ENCODE results near the gene CPEB1.

CPEB1 gene

GRCh38 chr15:82666606-82667005 lies 19.4 kb upstream of the CPEB1 start:
- no peaks in the 10 kb centered on the region for H3K9me2 ChIP-seq (replicated peaks; ENCODE audit: insufficient read depth, low read length)
- H3K4me3 ChIP-seq (ENCODE audit: insufficient read depth, low read length, poor library complexity, severe bottlenecking) = no peak overlapping the region
- H3K79me2 ChIP-seq (ENCODE audit: insufficient read depth, low read length) = no peaks in the 10 kb centered on the region
- no peaks in the 10 kb centered on the region for H3F3A ChIP-seq (ENCODE audit: insufficient read depth)
- H3K4me2 ChIP-seq (ENCODE audit: low read depth, low read length, poor library complexity, severe bottlenecking) = no peak overlapping the region
- no peaks in the 10 kb centered on the region for H3K36me3 ChIP-seq (ENCODE audit: low read length)
- no peak for TF ChIP-seq CTCF (IDR thresholded peaks at IDR 0.05; ENCODE audit: insufficient read depth, low read length, poor library complexity, severe bottlenecking)
- H3K27ac ChIP-seq (ENCODE audit: low read depth, low read length) = no peak overlapping the region
- H3K9me3 ChIP-seq (ENCODE audit: insufficient read depth, low read length) = no peaks in the 10 kb centered on the region
- H2AFZ ChIP-seq (ENCODE audit: low read depth, low read length, severe bottlenecking) = no peak overlapping the region
- no peaks in the 10 kb centered on the region for H3K27me3 ChIP-seq (ENCODE audit: low read length)
- no peaks in the 10 kb centered on the region for H4K20me1 ChIP-seq (ENCODE audit: low read depth, low read length)
- H3K9ac ChIP-seq (ENCODE audit: low read length) = no peak overlapping the region

DNA sequence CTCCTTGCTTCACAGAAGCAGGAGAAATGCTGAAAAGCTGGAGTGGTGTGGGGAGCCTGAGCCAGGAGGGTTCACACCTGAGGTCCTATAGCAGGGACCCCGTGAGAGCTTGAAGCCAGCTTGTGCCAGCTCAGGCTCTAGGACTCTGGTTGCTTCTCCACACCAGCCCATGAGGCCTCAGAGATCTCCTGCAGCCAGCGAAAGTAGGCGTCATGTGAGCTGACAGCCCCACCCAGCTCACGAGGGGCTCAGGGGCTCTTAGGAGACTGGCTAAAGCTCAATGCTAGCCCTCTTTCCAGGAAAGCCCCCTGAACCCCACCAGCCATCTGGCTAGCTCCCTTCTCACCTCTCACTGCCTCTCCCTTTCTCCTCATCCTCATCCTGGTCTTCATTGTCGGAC lies 16.9 kb upstream of the CPEB1 start:
- Histone ChIP-seq H2AFZ (ENCODE audit: low read depth, low read length, severe bottlenecking) (no peak overlapping the region), H4K20me1 (ENCODE audit: low read depth, low read length) (no peaks in the 10 kb centered on the region), H3K36me3 (ENCODE audit: low read length) (no peaks in the 10 kb centered on the region), H3K9me3 (ENCODE audit: insufficient read depth, low read length) (no peaks in the 10 kb centered on the region), H3K4me2 (ENCODE audit: low read depth, low read length, poor library complexity, severe bottlenecking) (no peak overlapping the region), H3K9ac (ENCODE audit: low read length) (no peak overlapping the region), H3F3A (ENCODE audit: insufficient read depth) (no peaks in the 10 kb centered on the region), H3K27ac (ENCODE audit: low read depth, low read length) (no peak overlapping the region), H3K27me3 (ENCODE audit: low read length) (no peaks in the 10 kb centered on the region), H3K4me3 (ENCODE audit: insufficient read depth, low read length, poor library complexity, severe bottlenecking) (no peak overlapping the region), H3K9me2 (replicated peaks; ENCODE audit: insufficient read depth, low read length) (no peaks in the 10 kb centered on the region), H3K79me2 (ENCODE audit: insufficient read depth, low read length) (no peaks in the 10 kb centered on the region)
- TF ChIP-seq CTCF (IDR thresholded peaks at IDR 0.05; ENCODE audit: insufficient read depth, low read length, poor library complexity, severe bottlenecking) (no peak), EZH2phosphoT487 (conservative IDR thresholded peaks at IDR 0.05; ENCODE audit: low read length) (no peak)

- Histone ChIP-seq H3K4me3 (ENCODE audit: insufficient read depth, low read length, poor library complexity, severe bottlenecking) (no peak overlapping the region), H2AFZ (ENCODE audit: low read depth, low read length, severe bottlenecking) (no peak overlapping the region), H4K20me1 (ENCODE audit: low read depth, low read length) (no peaks in the 10 kb centered on the region), H3K27me3 (ENCODE audit: low read length) (no peaks in the 10 kb centered on the region), H3K9ac (ENCODE audit: low read length) (no peak overlapping the region), H3F3A (ENCODE audit: insufficient read depth) (no peaks in the 10 kb centered on the region), H3K36me3 (ENCODE audit: low read length) (no peaks in the 10 kb centered on the region), H3K79me2 (ENCODE audit: insufficient read depth, low read length) (no peaks in the 10 kb centered on the region), H3K27ac (ENCODE audit: low read depth, low read length) (no peak overlapping the region), H3K4me2 (ENCODE audit: low read depth, low read length, poor library complexity, severe bottlenecking) (no peak overlapping the region), H3K9me3 (ENCODE audit: insufficient read depth, low read length) (no peaks in the 10 kb centered on the region), H3K9me2 (replicated peaks; ENCODE audit: insufficient read depth, low read length) (no peaks in the 10 kb centered on the region)
- TF ChIP-seq EZH2phosphoT487 (conservative IDR thresholded peaks at IDR 0.05; ENCODE audit: low read length) (no peak), CTCF (IDR thresholded peaks at IDR 0.05; ENCODE audit: insufficient read depth, low read length, poor library complexity, severe bottlenecking) (no peak)
Measured at GRCh38 chr15:82663186-82663600, 16.0 kb upstream of the CPEB1 start.

GRCh38 chr15:82662641-82663040 lies 15.5 kb upstream of the CPEB1 start:
- no peaks in the 10 kb centered on the region for H3F3A ChIP-seq (ENCODE audit: insufficient read depth)
- H3K27me3 ChIP-seq (ENCODE audit: low read length) = no peaks in the 10 kb centered on the region
- no peak overlapping the region for H2AFZ ChIP-seq (ENCODE audit: low read depth, low read length, severe bottlenecking)
- H3K9me3 ChIP-seq (ENCODE audit: insufficient read depth, low read length) = no peaks in the 10 kb centered on the region
- no peaks in the 10 kb centered on the region for H3K36me3 ChIP-seq (ENCODE audit: low read length)
- no peak overlapping the region for H3K27ac ChIP-seq (ENCODE audit: low read depth, low read length)
- H3K4me2 ChIP-seq (ENCODE audit: low read depth, low read length, poor library complexity, severe bottlenecking) = no peak overlapping the region
- no peaks in the 10 kb centered on the region for H3K79me2 ChIP-seq (ENCODE audit: insufficient read depth, low read length)
- TF ChIP-seq EZH2phosphoT487 (conservative IDR thresholded peaks at IDR 0.05; ENCODE audit: low read length) (no peak), CTCF (IDR thresholded peaks at IDR 0.05; ENCODE audit: insufficient read depth, low read length, poor library complexity, severe bottlenecking) (no peak)
- H3K4me3 ChIP-seq (ENCODE audit: insufficient read depth, low read length, poor library complexity, severe bottlenecking) = no peak overlapping the region
- H3K9me2 ChIP-seq (replicated peaks; ENCODE audit: insufficient read depth, low read length) = no peaks in the 10 kb centered on the region
- no peaks in the 10 kb centered on the region for H4K20me1 ChIP-seq (ENCODE audit: low read depth, low read length)
- no peak overlapping the region for H3K9ac ChIP-seq (ENCODE audit: low read length)

Data from SU-DHL-6 (cell line).